Endothelial cell of umbilical vein (primary cell): ENCODE data around the gene RABL6. TPM values are rescaled to one million over a fixed set of nuclear protein-coding genes. Genes with fewer than 3 reads are reported as not detected.

Experiments used
- BruUV-seq: library from RNA; stranded (reverse); fragments of 400-500 nt; replicated peaks from 2 replicates; lab custom pipeline; 2021; lab: Mats Ljungman, UMichigan
- CTCF ChIA-PET: fragments of 300-600, 350-600 bp; sonication (Branson Sonifier 250); formaldehyde crosslinking; loops from one replicate; lab custom pipeline; 2021; ENCODE audit warnings: antibody characterized with exemption, inconsistent platforms; lab: Charles Lee
- POLR2A ChIA-PET: fragments of 300-600, 350-600 bp; sonication (Branson Sonifier 250); formaldehyde crosslinking; loops from one replicate; lab custom pipeline; 2021; ENCODE audit warnings: antibody characterized with exemption, inconsistent platforms; lab: Charles Lee
- DNase-seq: peaks from one replicate; pipeline ENCODE4 v3.0.0-alpha.2; 2011; ENCODE audit warnings: low read depth, low spot score
- FAIRE-seq: peaks from 2 replicates; lab custom pipeline; 2011; peaks lifted over from hg19 to GRCh38; lab: Jason Lieb, UNC
- H2AFZ ChIP-seq: 2 replicates; pipeline ENCODE4 v1.6.0; 2012; ENCODE audit warnings: low read depth, low read length, control low read depth, inconsistent platforms
- H3K27ac ChIP-seq: 2 replicates; pipeline ENCODE4 v1.5.1; 2011; ENCODE audit warnings: low read depth, mild to moderate bottlenecking, control low read depth, low read length, moderate library complexity; ENCODE audit not compliant: insufficient read depth
- H3K27me3 ChIP-seq, 2 experiments: 2 replicates each; pipeline versions ENCODE4 v1.6.0 to v1.6.1; 2011; ENCODE audit warnings: low read length in 2 of 2, mixed read lengths in 1 of 2; ENCODE audit not compliant: control insufficient read depth in 2 of 2, insufficient read depth in 2 of 2
- H3K36me3 ChIP-seq, 2 experiments: 2 replicates in 1 of 2; 3 replicates in 1 of 2; pipeline ENCODE4 v1.5.1; 2011; ENCODE audit warnings: low read length in 2 of 2, mild to moderate bottlenecking in 1 of 2, moderate library complexity in 1 of 2; ENCODE audit not compliant: control insufficient read depth in 2 of 2, insufficient read depth in 2 of 2; ENCODE audit errors: extremely low read depth in 1 of 2
- H3K4me1 ChIP-seq: 3 replicates; pipeline ENCODE4 v1.5.1; 2011; ENCODE audit warnings: mild to moderate bottlenecking, low read length; ENCODE audit not compliant: control insufficient read depth, insufficient read depth; ENCODE audit errors: extremely low read depth
- H3K4me2 ChIP-seq: 2 replicates; pipeline ENCODE4 v1.6.1; 2011; ENCODE audit warnings: low read length, control low read depth, mixed read lengths; ENCODE audit not compliant: insufficient read depth
- H3K4me3 ChIP-seq, 3 experiments: fragments of 200-600 bp in 1 of 3; sonication (generic), shearing (Covaris generic) in 1 of 3; replicated peaks in 1 of 3; 2 replicates each; pipeline ENCODE4 v1.5.1; 2011 to 2016; ENCODE audit warnings: control low read depth in 3 of 3, low read length in 3 of 3, mild to moderate bottlenecking in 2 of 3, inconsistent platforms in 1 of 3, low read depth in 1 of 3, moderate library complexity in 1 of 3; ENCODE audit not compliant: insufficient read depth in 1 of 3
- H3K79me2 ChIP-seq: 2 replicates; pipeline ENCODE4 v1.6.0; 2012; ENCODE audit warnings: low read length, inconsistent platforms; ENCODE audit not compliant: control insufficient read depth, insufficient read depth
- H3K9ac ChIP-seq: replicated peaks from 2 replicates; pipeline ENCODE3; 2011; ENCODE audit warnings: low read length, control low read depth; ENCODE audit not compliant: insufficient read depth; ENCODE audit errors: extremely low read depth
- H3K9me1 ChIP-seq: replicated peaks from 3 replicates; pipeline ENCODE4 v1.6.0; 2011; ENCODE audit warnings: mild to moderate bottlenecking, low read length; ENCODE audit not compliant: control insufficient read depth, insufficient read depth; ENCODE audit errors: extremely low read depth
- H3K9me3 ChIP-seq: replicated peaks from 2 replicates; pipeline ENCODE4 v1.5.1; 2012; ENCODE audit warnings: low read length, inconsistent platforms; ENCODE audit not compliant: control insufficient read depth, insufficient read depth
- H4K20me1 ChIP-seq: replicated peaks from 2 replicates; pipeline ENCODE3; 2011; ENCODE audit warnings: mild to moderate bottlenecking, low read length; ENCODE audit not compliant: control insufficient read depth, insufficient read depth; ENCODE audit errors: extremely low read depth
- CTCF ChIP-seq, 2 donors: IDR thresholded peaks; 1 replicate in 1 of 2; 2 replicates in 1 of 2; pipeline ENCODE4 v1.5.1; 2011; ENCODE audit warnings: low read length in 2 of 2, mild to moderate bottlenecking in 2 of 2, moderate library complexity in 2 of 2, control low read depth in 1 of 2, inconsistent platforms in 1 of 2, low read depth in 1 of 2; ENCODE audit not compliant: insufficient read depth in 1 of 2; ENCODE audit errors: extremely low read depth in 1 of 2
- EZH2 ChIP-seq: IDR thresholded peaks from 2 replicates; pipeline ENCODE4 v1.6.1; 2012; ENCODE audit warnings: borderline replicate concordance, low read depth, mild to moderate bottlenecking, moderate library complexity, low read length, inconsistent platforms; ENCODE audit not compliant: severe bottlenecking
- GATA2 ChIP-seq: IDR thresholded peaks from 2 replicates; pipeline ENCODE4 v1.7.0; 2011; ENCODE audit warnings: low read depth, mild to moderate bottlenecking, moderate library complexity, mixed read lengths, low read length; ENCODE audit not compliant: insufficient read length, insufficient read depth
- MAX ChIP-seq: IDR thresholded peaks from 2 replicates; pipeline ENCODE4 v1.6.1; 2011; ENCODE audit not compliant: insufficient read depth, insufficient read length
- MYC ChIP-seq: IDR thresholded peaks from one replicate; pipeline ENCODE4 v1.6.1; 2011; ENCODE audit warnings: mild to moderate bottlenecking, low read depth, low read length
- POLR2A ChIP-seq: IDR thresholded peaks from 2 replicates; pipeline ENCODE4 v1.6.1; 2012; ENCODE audit warnings: low read depth, mild to moderate bottlenecking, control low read depth, low read length
- POLR2AphosphoS5 ChIP-seq: IDR thresholded peaks from 2 replicates; pipeline ENCODE4 v1.6.1; 2012; ENCODE audit warnings: low read depth, mild to moderate bottlenecking, control low read depth, low read length, moderate library complexity; ENCODE audit not compliant: insufficient read depth
- dilution Hi-C: fragments of 300-500 bp; cut with MboI; formaldehyde crosslinking; loops from one replicate; pipeline ENCODE4 v1.15.0; 2019; ENCODE audit warnings: low sequenced_read_pairs; ENCODE audit not compliant: extremely low pct_ligation_motif_present
- intact Hi-C: fragments of 100-400 bp; cut with micrococcal nuclease; formaldehyde crosslinking; loops from one replicate; pipeline ENCODE4 v1.10.0; 2022
- polyA plus RNA-seq, 4 experiments: library from polyadenylated mRNA; depleted of rRNA in 3 of 4; stranded (reverse) in 3 of 4; unstranded in 1 of 4; fragments of >200 nt; gene quantifications; 2 replicates each; pipeline versions ENCODE4 v1.2.1 to v1.2.3, GENCODE V29; 2011 to 2012; ENCODE audit warnings: missing spikeins in 1 of 4
- total RNA-seq: library from RNA; stranded (reverse); gene quantifications from 2 replicates; pipeline ENCODE4 v1.2.3, GENCODE V29; 2021

The RABL6 gene
- total and polyA plus RNA-seq, 2 donors (not counting 3 experiments of a cell fraction or from before 2014, with no cell fraction given), result 60.8 to 112 TPM

GRCh38 chr9:136847826-136848392 lies 40.2 kb downstream of the RABL6 start:
- ChIA-PET POLR2A (no interaction called here), CTCF (interaction anchor here (0.6 to 2.0 kb wide), 7 partner anchors 96 to 243 kb away, joined by 3 to 7 read pairs (median 4); no protein-coding TSS in a partner anchor)
- intact Hi-C loops, result loop anchor here (2.0 to 5.0 kb wide), 2 partner anchors 56 to 97 kb away; partner anchors contain the start of genes C8G, FBXW5 and TMEM141
- H3K9ac ChIP-seq, result no peak overlapping the region
- H2AFZ ChIP-seq, result no peak overlapping the region
- no peaks in the 10 kb centered on the region for H3K36me3 ChIP-seq
- FAIRE-seq (peak; percentile 89), DNase-seq (peak; percentile 72)
- H3K9me1 ChIP-seq, result no peaks in the 10 kb centered on the region
- no peaks in the 10 kb centered on the region for H3K9me3 ChIP-seq
- TF ChIP-seq MAX (no peak), GATA2 (no peak), CTCF (IDR thresholded peaks at IDR 0.05; ENCODE audit: extremely low read depth in 1 of 2, insufficient read depth in 1 of 2, low read depth in 1 of 2, low read length in 2 of 2) (no peak), POLR2A (peak; percentile 49), POLR2AphosphoS5 (peak; percentile 54), MYC (peak; percentile 56), EZH2 (no peak)
- no peaks in the 10 kb centered on the region for H4K20me1 ChIP-seq
- H3K4me2 ChIP-seq, result peak overlapping the region; percentile 60
- H3K27ac ChIP-seq, result no peak overlapping the region
- H3K4me1 ChIP-seq, result peaks cover 10% of the 10 kb centered on the region
- BruUV-seq, result no TSS peak
- no peaks in the 10 kb centered on the region for H3K79me2 ChIP-seq
- peaks cover 10 to 28% of the 10 kb centered on the region in 2 experiments for H3K27me3 ChIP-seq
- dilution Hi-C loops, result no loop called here
- H3K4me3 ChIP-seq, result peak overlapping the region; percentile 29 to 90 (median 45)
